Thoracic aorta (tissue), 2 donors: ENCODE measurements around the gene NRROS. TPM values are rescaled to one million over a fixed set of nuclear protein-coding genes. Genes with fewer than 3 reads are reported as not detected.

ENCODE experiments used
- ATAC-seq: fragments of 150-250 bp; one replicate; pipeline ENCODE4 v1.8.0; 2017; ENCODE audit warnings: low read depth; ENCODE audit not compliant: insufficient number of reproducible peaks, low FRiP score
- DNase-seq: peaks from one replicate; pipeline ENCODE4 v3.0.0-alpha.2; 2020; ENCODE audit warnings: low spot score
- H3K27ac ChIP-seq, 2 donors: fragments of 200-600 bp; sonication (generic); 1 replicate in 1 of 2; 2 replicates in 1 of 2; pipeline ENCODE4 v1.5.1; 2016; ENCODE audit warnings: mild to moderate bottlenecking in 2 of 2, moderate library complexity in 2 of 2
- H3K27me3 ChIP-seq: fragments of 200-600 bp; sonication (generic); replicated peaks from 2 replicates; pipeline ENCODE4 v1.6.0; 2016; ENCODE audit warnings: mild to moderate bottlenecking; ENCODE audit not compliant: insufficient read depth
- H3K36me3 ChIP-seq: fragments of 200-600 bp; sonication (generic); one replicate; pipeline ENCODE4 v1.5.1; 2016
- H3K4me1 ChIP-seq, 2 donors: fragments of 200-600 bp; sonication (generic); 1 replicate in 1 of 2; 2 replicates in 1 of 2; pipeline versions ENCODE4 v1.5.1 to v1.6.0; 2016; ENCODE audit warnings: low read depth in 2 of 2, mild to moderate bottlenecking in 1 of 2; ENCODE audit not compliant: control insufficient read depth in 1 of 2
- H3K4me3 ChIP-seq: fragments of 200-600 bp; sonication (generic); 2 replicates; pipeline ENCODE4 v1.5.1; 2016; ENCODE audit warnings: mild to moderate bottlenecking
- H3K9me3 ChIP-seq: fragments of 200-600 bp; sonication (generic); 2 replicates; pipeline ENCODE4 v1.5.1; 2016
- total RNA-seq, 2 donors: library from RNA; depleted of rRNA; stranded (reverse); fragments of >200 nt; gene quantifications; one replicate each; pipeline versions ENCODE4 v1.1.0 to v1.2.3, GENCODE V29; 2016
- TF ChIP-seq, protein P1 (sequence below): fragments of 200-600 bp; sonication (generic); IDR thresholded peaks from one replicate; pipeline ENCODE4 v1.5.1; 2019; ENCODE audit warnings: antibody characterized with exemption

NRROS gene
- total RNA-seq, 2 donors from 2014 or later = 4.7 to 17.9 TPM

GRCh38 chr3:196651819-196652218 lies 12.3 kb downstream of the NRROS start:
- DNase-seq = no peak
- Histone ChIP-seq H3K9me3 (no peaks in the 10 kb centered on the region), H3K27me3 (no peaks in the 10 kb centered on the region), H3K4me1 (peaks cover 0 to 8% of the 10 kb centered on the region in 2 donors), H3K27ac (no peak overlapping the region), H3K4me3 (no peak overlapping the region), H3K36me3 (no peaks in the 10 kb centered on the region)
- TF ChIP-seq, protein P1, sequence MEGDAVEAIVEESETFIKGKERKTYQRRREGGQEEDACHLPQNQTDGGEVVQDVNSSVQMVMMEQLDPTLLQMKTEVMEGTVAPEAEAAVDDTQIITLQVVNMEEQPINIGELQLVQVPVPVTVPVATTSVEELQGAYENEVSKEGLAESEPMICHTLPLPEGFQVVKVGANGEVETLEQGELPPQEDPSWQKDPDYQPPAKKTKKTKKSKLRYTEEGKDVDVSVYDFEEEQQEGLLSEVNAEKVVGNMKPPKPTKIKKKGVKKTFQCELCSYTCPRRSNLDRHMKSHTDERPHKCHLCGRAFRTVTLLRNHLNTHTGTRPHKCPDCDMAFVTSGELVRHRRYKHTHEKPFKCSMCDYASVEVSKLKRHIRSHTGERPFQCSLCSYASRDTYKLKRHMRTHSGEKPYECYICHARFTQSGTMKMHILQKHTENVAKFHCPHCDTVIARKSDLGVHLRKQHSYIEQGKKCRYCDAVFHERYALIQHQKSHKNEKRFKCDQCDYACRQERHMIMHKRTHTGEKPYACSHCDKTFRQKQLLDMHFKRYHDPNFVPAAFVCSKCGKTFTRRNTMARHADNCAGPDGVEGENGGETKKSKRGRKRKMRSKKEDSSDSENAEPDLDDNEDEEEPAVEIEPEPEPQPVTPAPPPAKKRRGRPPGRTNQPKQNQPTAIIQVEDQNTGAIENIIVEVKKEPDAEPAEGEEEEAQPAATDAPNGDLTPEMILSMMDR = no peak
- no peak for ATAC-seq

DNA sequence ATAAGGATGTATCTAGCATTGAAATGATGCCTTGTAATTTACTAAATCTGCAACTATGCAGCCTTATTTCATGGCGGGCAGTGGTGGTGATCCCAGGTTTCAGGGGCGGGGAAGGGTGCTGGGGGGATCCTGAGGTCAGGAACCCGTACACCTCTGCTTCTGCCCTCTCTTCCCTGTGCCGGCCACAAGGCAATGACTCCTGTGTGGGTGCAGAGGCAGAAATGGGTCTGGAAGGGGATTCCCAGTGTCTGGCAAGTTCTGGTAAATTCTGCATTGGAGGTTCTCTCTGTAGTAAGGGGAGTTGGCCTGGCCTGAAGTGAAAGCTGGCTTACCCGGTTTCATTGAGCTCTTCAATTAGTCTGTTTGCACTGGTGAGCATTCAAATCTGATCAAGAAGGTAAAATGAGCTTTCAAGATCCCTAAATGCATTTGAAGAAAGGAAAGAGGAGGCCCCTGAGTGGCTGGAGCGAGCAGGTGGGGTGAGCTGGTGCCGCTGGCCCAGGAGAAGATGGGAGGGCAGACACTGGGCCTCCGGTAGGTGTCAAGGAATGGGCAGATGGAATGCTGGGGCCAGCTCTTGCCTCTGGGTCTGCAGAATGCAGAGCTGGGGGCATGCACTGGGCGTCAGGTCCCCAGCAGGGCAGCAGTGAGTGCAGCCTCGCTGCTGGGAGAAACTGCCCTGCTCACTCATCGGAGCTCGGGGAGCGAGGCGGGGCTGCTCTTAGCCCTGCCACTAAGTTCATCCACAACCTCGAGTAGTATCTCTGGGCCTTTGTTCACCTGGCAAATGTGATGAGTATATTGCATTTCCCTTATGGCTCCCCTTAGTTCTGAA lies 13.7 kb downstream of the NRROS start:
- ATAC-seq (no peak), DNase-seq (no peak)
- TF ChIP-seq, protein P1 = no peak
- H3K9me3 ChIP-seq = no peaks in the 10 kb centered on the region
- no peaks in the 10 kb centered on the region for H3K36me3 ChIP-seq
- no peak overlapping the region for H3K27ac ChIP-seq
- H3K27me3 ChIP-seq = no peaks in the 10 kb centered on the region
- peaks cover 0 to 8% of the 10 kb centered on the region in 2 donors for H3K4me1 ChIP-seq
- no peak overlapping the region for H3K4me3 ChIP-seq

GRCh38 chr3:196654006-196654734 lies 14.7 kb downstream of the NRROS start:
- Histone ChIP-seq H3K4me3 (no peak overlapping the region), H3K27ac (no peak overlapping the region), H3K36me3 (no peaks in the 10 kb centered on the region), H3K4me1 (peaks cover 0 to 8% of the 10 kb centered on the region in 2 donors), H3K27me3 (no peaks in the 10 kb centered on the region), H3K9me3 (no peaks in the 10 kb centered on the region)
- no peak for DNase-seq
- TF ChIP-seq, protein P1 = no peak
- ATAC-seq = no peak

DNA sequence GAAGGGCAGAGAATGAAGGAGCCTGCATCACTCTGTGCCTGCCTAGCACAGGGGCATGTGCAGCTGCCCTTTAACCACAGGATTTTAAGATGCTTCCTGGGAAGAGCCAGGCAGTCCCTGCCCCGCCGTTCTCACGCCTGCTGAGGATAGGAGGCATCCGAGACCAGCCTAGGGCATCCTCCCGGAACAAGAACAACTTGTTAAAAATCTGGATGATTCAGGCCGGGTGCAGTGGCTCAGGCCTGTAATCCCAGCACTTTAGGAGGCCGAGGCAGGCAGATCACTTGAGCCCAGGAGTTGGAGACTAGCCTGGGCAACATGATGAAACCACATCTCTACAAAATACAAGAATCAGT lies 15.2 kb downstream of the NRROS start:
- no peak overlapping the region for H3K27ac ChIP-seq

DNA sequence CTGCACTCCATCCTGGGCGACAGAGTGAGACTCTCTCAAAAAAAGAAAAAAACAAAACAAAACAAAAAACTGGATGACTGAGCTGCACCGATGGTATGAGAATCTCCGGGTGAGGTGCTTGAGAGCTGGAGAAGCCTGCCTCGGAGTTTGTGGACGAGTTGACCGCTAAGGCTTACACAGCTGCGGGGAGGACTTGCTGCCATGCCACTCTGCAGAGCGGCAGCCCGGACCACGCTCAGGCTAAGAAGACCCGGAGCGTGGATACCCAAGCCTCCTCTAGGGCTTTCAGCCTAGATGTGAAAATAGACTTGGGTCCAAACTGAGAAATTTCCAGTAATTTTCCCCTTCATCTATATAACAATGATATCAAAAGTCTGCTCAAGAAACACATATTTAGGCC lies 16.0 kb downstream of the NRROS start:
- no peak for ATAC-seq
- Histone ChIP-seq H3K4me1 (peaks cover 0 to 8% of the 10 kb centered on the region in 2 donors), H3K27me3 (no peaks in the 10 kb centered on the region), H3K36me3 (no peaks in the 10 kb centered on the region), H3K9me3 (no peaks in the 10 kb centered on the region), H3K27ac (no peak overlapping the region), H3K4me3 (no peak overlapping the region)
- no peak for DNase-seq
- TF ChIP-seq, protein P1 = no peak

More for the DNA sequence above, 15.2 kb downstream of the NRROS start:
- TF ChIP-seq, protein P1 = no peak
- Histone ChIP-seq H3K4me1 (peaks cover 0 to 8% of the 10 kb centered on the region in 2 donors), H3K36me3 (no peaks in the 10 kb centered on the region), H3K27me3 (no peaks in the 10 kb centered on the region), H3K4me3 (no peak overlapping the region), H3K9me3 (no peaks in the 10 kb centered on the region)
- DNase-seq (no peak), ATAC-seq (no peak)
